ENCODE data around the gene PARP14. TPM values are rescaled to one million over a fixed set of nuclear protein-coding genes. Genes with fewer than 3 reads are reported as not detected.
"Not testable (repeated sequence)": the region's sequence is repeated elsewhere in the genome, so short reads cannot be mapped to it uniquely, and the experiment has no call there.

PARP14 gene
- total RNA-seq, 3 donors from 2014 or later (not counting 1 experiment from before 2014, with no cell fraction given) = 77.6 to 92.6 (median 89.9) TPM

DNA sequence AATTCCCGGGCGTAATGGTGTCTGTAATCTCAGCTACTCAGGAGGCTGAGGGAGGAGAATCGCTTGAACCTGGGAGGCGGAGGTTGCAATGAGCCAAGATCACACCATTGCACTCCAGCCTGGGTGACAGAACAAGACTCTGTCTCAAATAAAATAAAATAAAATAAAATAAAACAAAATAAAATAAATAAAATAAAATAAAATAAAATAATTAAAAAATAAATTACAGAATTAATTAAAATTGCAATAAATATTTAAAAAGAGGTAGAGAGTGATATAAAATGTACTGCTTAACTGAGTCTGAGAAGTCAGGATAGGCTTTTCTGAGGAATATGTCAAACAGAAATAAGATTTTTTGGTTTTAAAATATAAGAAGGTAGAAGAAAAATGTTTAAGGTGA lies 22.3 kb upstream of the PARP14 start:
- H3K36me3 Mint-ChIP-seq; H3K4me1 ChIP-seq (ENCODE audit: control insufficient read depth, insufficient read depth, low read length); H3K4me3 Mint-ChIP-seq; ATAC-seq; DNase-seq; H3K9me3 Mint-ChIP-seq; H3K9me3 ChIP-seq (ENCODE audit: control insufficient read depth, insufficient read depth, low read length); H3K4me3 ChIP-seq (ENCODE audit: low read length); H3K36me3 ChIP-seq (ENCODE audit: control insufficient read depth, insufficient read depth, low read length); H3K27me3 ChIP-seq (ENCODE audit: control insufficient read depth, insufficient read depth, low read length); H3K4me1 Mint-ChIP-seq; intact Hi-C loops (cut with micrococcal nuclease); H3K27ac Mint-ChIP-seq; H3K27ac ChIP-seq (ENCODE audit: low read length): not testable (repeated sequence)
- H3K27me3 Mint-ChIP-seq (ENCODE audit: low read depth in 2 of 2) = peaks cover 18 to 38% of the 10 kb centered on the region in 2 donors
- 93% methylated on average over 2 of the region's 4 CpGs for WGBS (ENCODE audit: insufficient coverage)

GRCh38 chr3:122660297-122660974 lies 20.2 kb upstream of the PARP14 start:
- Mint-ChIP-seq H3K36me3 (no peaks in the 10 kb centered on the region), H3K27ac (no peak overlapping the region), H3K27me3 (ENCODE audit: low read depth in 2 of 2) (peaks cover 13 to 32% of the 10 kb centered on the region in 2 donors), H3K9me3 (no peaks in the 10 kb centered on the region), H3K4me1 (no peaks in the 10 kb centered on the region), H3K4me3 (no peak overlapping the region)
- TF ChIP-seq, protein P1, sequence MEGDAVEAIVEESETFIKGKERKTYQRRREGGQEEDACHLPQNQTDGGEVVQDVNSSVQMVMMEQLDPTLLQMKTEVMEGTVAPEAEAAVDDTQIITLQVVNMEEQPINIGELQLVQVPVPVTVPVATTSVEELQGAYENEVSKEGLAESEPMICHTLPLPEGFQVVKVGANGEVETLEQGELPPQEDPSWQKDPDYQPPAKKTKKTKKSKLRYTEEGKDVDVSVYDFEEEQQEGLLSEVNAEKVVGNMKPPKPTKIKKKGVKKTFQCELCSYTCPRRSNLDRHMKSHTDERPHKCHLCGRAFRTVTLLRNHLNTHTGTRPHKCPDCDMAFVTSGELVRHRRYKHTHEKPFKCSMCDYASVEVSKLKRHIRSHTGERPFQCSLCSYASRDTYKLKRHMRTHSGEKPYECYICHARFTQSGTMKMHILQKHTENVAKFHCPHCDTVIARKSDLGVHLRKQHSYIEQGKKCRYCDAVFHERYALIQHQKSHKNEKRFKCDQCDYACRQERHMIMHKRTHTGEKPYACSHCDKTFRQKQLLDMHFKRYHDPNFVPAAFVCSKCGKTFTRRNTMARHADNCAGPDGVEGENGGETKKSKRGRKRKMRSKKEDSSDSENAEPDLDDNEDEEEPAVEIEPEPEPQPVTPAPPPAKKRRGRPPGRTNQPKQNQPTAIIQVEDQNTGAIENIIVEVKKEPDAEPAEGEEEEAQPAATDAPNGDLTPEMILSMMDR (IDR thresholded peaks at IDR 0.05) = no peak
- H3K36me3 ChIP-seq (ENCODE audit: control insufficient read depth, insufficient read depth, low read length) = no peaks in the 10 kb centered on the region
- DNase-seq (no peak), ATAC-seq (no peak)
- H3K27ac ChIP-seq (ENCODE audit: low read length) = no peak overlapping the region
- intact Hi-C loops (cut with micrococcal nuclease) = no loop called here
- H3K4me3 ChIP-seq (ENCODE audit: low read length) = no peak overlapping the region
- WGBS (ENCODE audit: insufficient coverage) = 90% methylated on average over 11 of the region's 14 CpGs
- H3K9me3 ChIP-seq (ENCODE audit: control insufficient read depth, insufficient read depth, low read length) = no peaks in the 10 kb centered on the region
- H3K27me3 ChIP-seq (ENCODE audit: control insufficient read depth, insufficient read depth, low read length) = no peaks in the 10 kb centered on the region
- no peaks in the 10 kb centered on the region for H3K4me1 ChIP-seq (ENCODE audit: control insufficient read depth, insufficient read depth, low read length)

GRCh38 chr3:122661633-122662032 lies 19.0 kb upstream of the PARP14 start:
- 83% methylated on average over 12 of the region's 13 CpGs for WGBS (ENCODE audit: insufficient coverage)
- ATAC-seq = no peak
- no peaks in the 10 kb centered on the region for H3K27me3 ChIP-seq (ENCODE audit: control insufficient read depth, insufficient read depth, low read length)

GRCh38 chr3:122662505-122662904 lies 18.1 kb upstream of the PARP14 start:
- Histone ChIP-seq H3K27ac (ENCODE audit: low read length) (no peak overlapping the region), H3K4me3 (ENCODE audit: low read length) (no peak overlapping the region), H3K4me1 (ENCODE audit: control insufficient read depth, insufficient read depth, low read length) (no peaks in the 10 kb centered on the region), H3K36me3 (ENCODE audit: control insufficient read depth, insufficient read depth, low read length) (no peaks in the 10 kb centered on the region), H3K27me3 (ENCODE audit: control insufficient read depth, insufficient read depth, low read length) (no peaks in the 10 kb centered on the region), H3K9me3 (ENCODE audit: control insufficient read depth, insufficient read depth, low read length) (no peaks in the 10 kb centered on the region)
- no peak overlapping the region for H3K27ac Mint-ChIP-seq
- H3K36me3 Mint-ChIP-seq = no peaks in the 10 kb centered on the region
- no peaks in the 10 kb centered on the region for H3K9me3 Mint-ChIP-seq
- ATAC-seq = no peak
- no peak for DNase-seq
- 93% methylated on average over 2 of the region's 2 CpGs for WGBS (ENCODE audit: insufficient coverage)
- no peaks in the 10 kb centered on the region for H3K4me1 Mint-ChIP-seq
- H3K27me3 Mint-ChIP-seq (ENCODE audit: low read depth in 2 of 2) = peaks cover 13 to 32% of the 10 kb centered on the region in 2 donors
- TF ChIP-seq, protein P1 (IDR thresholded peaks at IDR 0.05) = no peak
- no peak overlapping the region for H3K4me3 Mint-ChIP-seq
- intact Hi-C loops (cut with micrococcal nuclease) = no loop called here

More at GRCh38 chr3:122661633-122662032, 19.0 kb upstream of the PARP14 start:
- H3K4me1 Mint-ChIP-seq = no peaks in the 10 kb centered on the region
- Histone ChIP-seq H3K4me1 (ENCODE audit: control insufficient read depth, insufficient read depth, low read length) (no peaks in the 10 kb centered on the region), H3K4me3 (ENCODE audit: low read length) (no peak overlapping the region), H3K9me3 (ENCODE audit: control insufficient read depth, insufficient read depth, low read length) (no peaks in the 10 kb centered on the region), H3K27ac (ENCODE audit: low read length) (no peak overlapping the region), H3K36me3 (ENCODE audit: control insufficient read depth, insufficient read depth, low read length) (no peaks in the 10 kb centered on the region)
- no peak overlapping the region for H3K4me3 Mint-ChIP-seq
- no peak overlapping the region for H3K27ac Mint-ChIP-seq
- H3K27me3 Mint-ChIP-seq (ENCODE audit: low read depth in 2 of 2) = peaks cover 13 to 32% of the 10 kb centered on the region in 2 donors
- intact Hi-C loops (cut with micrococcal nuclease) = no loop called here
- TF ChIP-seq, protein P1 (IDR thresholded peaks at IDR 0.05) = no peak
- DNase-seq = no peak
- no peaks in the 10 kb centered on the region for H3K9me3 Mint-ChIP-seq
- no peaks in the 10 kb centered on the region for H3K36me3 Mint-ChIP-seq

All from natural killer cell (primary cell).